ENCODE data around the gene P2RX3.

Gene P2RX3

DNA sequence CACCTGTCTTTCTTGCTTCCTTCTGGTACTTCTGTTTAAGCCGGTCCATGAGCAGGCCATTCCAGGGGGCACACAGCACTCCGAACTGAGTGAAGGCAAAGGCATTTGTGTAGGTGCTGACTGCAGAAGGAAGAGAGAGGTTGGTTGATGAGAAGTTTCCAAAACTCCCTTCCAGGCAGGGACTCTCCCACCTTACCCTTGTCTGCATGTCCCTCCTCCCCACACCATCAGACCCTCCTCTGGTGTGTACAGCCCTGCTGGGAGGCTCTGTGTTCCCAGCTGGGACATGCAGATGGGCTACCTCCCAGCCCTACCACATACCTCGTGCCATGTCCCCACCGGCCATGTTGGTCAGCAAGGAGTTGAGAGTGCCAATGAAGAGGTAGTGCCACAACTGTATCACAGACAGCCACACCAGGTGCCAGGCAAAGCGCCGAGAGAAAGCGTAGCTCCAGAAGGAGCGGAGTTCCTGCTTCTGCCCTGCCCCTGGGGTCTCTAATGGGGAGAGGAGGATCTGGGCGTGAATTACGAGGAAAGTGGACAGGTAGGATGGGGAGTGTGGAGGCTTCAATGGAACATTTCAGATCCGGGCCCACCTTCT is 76.6 kb downstream of the P2RX3 start (continued):
- TF ChIP-seq REST (tag by site-specific recombination; IDR thresholded peaks at IDR 0.05) (no peak), FEZF1 (tag by site-specific recombination; IDR thresholded peaks at IDR 0.05) (no peak), ZBTB21 (tag by site-specific recombination; IDR thresholded peaks at IDR 0.05) (no peak), ZNF311 (tag by site-specific recombination; IDR thresholded peaks at IDR 0.05; ENCODE audit: borderline replicate concordance) (no peak), ZNF239 (tag by site-specific recombination; IDR thresholded peaks at IDR 0.05) (no peak), EGR2 (tag by site-specific recombination; IDR thresholded peaks at IDR 0.05; ENCODE audit: low read depth) (no peak)

- CTCF ChIA-PET, result interaction anchor here (0.6 kb wide), 1 partner anchor 16 kb away, joined by 3 read pairs; no protein-coding TSS in a partner anchor
- POLR2A ChIA-PET, result no interaction called here
- H3K9me3 ChIP-seq (ENCODE audit: control insufficient read depth, insufficient read depth, low read depth, low read length), result no peaks in the 10 kb centered on the region
- H3K4me1 ChIP-seq (ENCODE audit: control insufficient read depth, insufficient read depth, low read length), result no peaks in the 10 kb centered on the region
- no peak for TF ChIP-seq PRDM10 (tag by site-specific recombination; IDR thresholded peaks at IDR 0.05)
- no peak overlapping the region for H3K4me3 ChIP-seq (ENCODE audit: low read depth, low read length)
- no peak overlapping the region for H3K27ac ChIP-seq (ENCODE audit: extremely low read depth, low read depth, low read length)
- H3K36me3 ChIP-seq (ENCODE audit: control insufficient read depth in 2 of 2, insufficient read depth in 1 of 2, low read length in 2 of 2), result no peaks in the 10 kb centered on the region
Observed at GRCh38 chr11:57416436-57416835, 78.3 kb downstream of the P2RX3 start.

DNA sequence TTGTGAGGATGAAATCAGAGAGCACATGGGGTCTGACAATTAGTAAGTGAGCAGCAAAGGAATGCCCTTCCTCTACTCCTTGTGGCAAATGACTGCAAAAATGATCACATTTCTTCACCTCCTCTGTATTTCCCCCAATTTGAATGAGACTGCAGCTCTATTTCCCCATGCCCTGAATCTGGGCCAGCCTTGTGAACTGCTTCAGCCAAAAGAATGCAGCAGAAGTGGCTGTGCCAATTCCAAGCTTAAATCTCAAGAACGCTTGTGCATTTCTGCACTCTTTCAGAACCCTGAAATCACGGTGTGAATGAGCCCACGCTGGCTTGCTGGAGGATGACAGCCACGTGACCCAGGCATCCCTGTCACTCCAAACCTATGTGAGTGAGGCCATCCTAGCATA is 78.9 kb downstream of the P2RX3 start:
- no peaks in the 10 kb centered on the region for H3K36me3 ChIP-seq (ENCODE audit: control insufficient read depth in 2 of 2, insufficient read depth in 1 of 2, low read length in 2 of 2)
- CTCF ChIA-PET, result interaction anchor here (0.5 to 0.6 kb wide), 2 partner anchors 17 to 104 kb away, joined by 3 read pairs; no protein-coding TSS in a partner anchor
- no peak overlapping the region for H3K4me3 ChIP-seq (ENCODE audit: low read depth, low read length)
- no peaks in the 10 kb centered on the region for H3K4me1 ChIP-seq (ENCODE audit: control insufficient read depth, insufficient read depth, low read length)
- POLR2A ChIA-PET, result no interaction called here
- H3K9me3 ChIP-seq (ENCODE audit: control insufficient read depth, insufficient read depth, low read depth, low read length), result no peaks in the 10 kb centered on the region
- no peak for TF ChIP-seq ZNF114 (tag by site-specific recombination; IDR thresholded peaks at IDR 0.05)
- TF ChIP-seq SALL2 (tag by site-specific recombination; IDR thresholded peaks at IDR 0.05; ENCODE audit: borderline replicate concordance), result no peak
- no peak for TF ChIP-seq ZFP41 (tag by site-specific recombination; IDR thresholded peaks at IDR 0.05; ENCODE audit: borderline replicate concordance)
- TF ChIP-seq YY2 (tag by site-specific recombination; IDR thresholded peaks at IDR 0.05), result no peak
- TF ChIP-seq GFI1B (tag by site-specific recombination; IDR thresholded peaks at IDR 0.05), result no peak
- TF ChIP-seq ZEB2 (tag by site-specific recombination; IDR thresholded peaks at IDR 0.05), result no peak
- no peak for TF ChIP-seq KLF1 (tag by site-specific recombination; IDR thresholded peaks at IDR 0.05)
- no peak for TF ChIP-seq ZBTB7A (tag by site-specific recombination; IDR thresholded peaks at IDR 0.05; ENCODE audit: low read depth)
- no peak for TF ChIP-seq AEBP2 (tag by site-specific recombination; IDR thresholded peaks at IDR 0.05; ENCODE audit: borderline replicate concordance)
- TF ChIP-seq SP7 (tag by site-specific recombination; IDR thresholded peaks at IDR 0.05), result no peak
- TF ChIP-seq KLF10 (tag by site-specific recombination; IDR thresholded peaks at IDR 0.05), result no peak
- TF ChIP-seq ZNF560 (tag by site-specific recombination; IDR thresholded peaks at IDR 0.05; ENCODE audit: borderline replicate concordance), result no peak
- no peak for TF ChIP-seq ZNF133 (tag by site-specific recombination; IDR thresholded peaks at IDR 0.05)
- no peak overlapping the region for H3K27ac ChIP-seq (ENCODE audit: extremely low read depth, low read depth, low read length)
